Mesenchymal stem cell (in vitro differentiated cells and primary cell): ENCODE measurements around the gene PRKAG2.
A peak's percentile ranks its signal among the peaks of the same experiment; 100 is the strongest.

Source experiments
- DNase-seq: peaks from one replicate; pipeline ENCODE4 v3.0.0-alpha.2; 2013
- H2AFZ ChIP-seq: one replicate; pipeline ENCODE4 v1.6.1; 2013; ENCODE audit warnings: low read depth, mild to moderate bottlenecking, control low read depth, inconsistent platforms, low read length, moderate library complexity
- H2AK5ac ChIP-seq: 2 replicates; pipeline ENCODE4 v1.6.1; 2013; ENCODE audit warnings: low read length, moderate library complexity, mild to moderate bottlenecking, inconsistent platforms; ENCODE audit not compliant: severe bottlenecking
- H2BK120ac ChIP-seq: one replicate; pipeline ENCODE4 v1.6.1; 2013; ENCODE audit warnings: low read depth, mild to moderate bottlenecking, inconsistent platforms, low read length, moderate library complexity
- H2BK12ac ChIP-seq, 2 experiments: one replicate each; pipeline ENCODE4 v1.6.1; 2013; ENCODE audit warnings: inconsistent platforms in 2 of 2, low read length in 2 of 2, mild to moderate bottlenecking in 2 of 2, moderate library complexity in 2 of 2, control low read depth in 1 of 2
- H2BK15ac ChIP-seq: one replicate; pipeline ENCODE4 v1.6.1; 2013; ENCODE audit warnings: mild to moderate bottlenecking, low read depth, inconsistent platforms; ENCODE audit not compliant: poor library complexity, severe bottlenecking
- H2BK5ac ChIP-seq: 2 replicates; pipeline ENCODE4 v1.6.1; 2013; ENCODE audit warnings: low read depth, mild to moderate bottlenecking, low read length, control low read depth, inconsistent platforms; ENCODE audit not compliant: poor library complexity, severe bottlenecking
- H3K14ac ChIP-seq, 2 experiments: one replicate each; pipeline ENCODE4 v1.6.1; 2013; ENCODE audit warnings: inconsistent platforms in 2 of 2, low read length in 2 of 2, control low read depth in 1 of 2, mild to moderate bottlenecking in 1 of 2, moderate library complexity in 1 of 2
- H3K18ac ChIP-seq, 2 experiments: one replicate each; pipeline ENCODE4 v1.6.1; 2013; ENCODE audit warnings: inconsistent platforms in 2 of 2, low read length in 2 of 2, control low read depth in 1 of 2, low read depth in 1 of 2, mild to moderate bottlenecking in 1 of 2
- H3K23ac ChIP-seq, 2 experiments: one replicate each; pipeline ENCODE4 v1.6.1; 2013; ENCODE audit warnings: inconsistent platforms in 2 of 2, low read length in 2 of 2, mild to moderate bottlenecking in 2 of 2, moderate library complexity in 2 of 2, control low read depth in 1 of 2
- H3K27ac ChIP-seq: 2 replicates; pipeline ENCODE4 v1.5.1; 2013; ENCODE audit warnings: mild to moderate bottlenecking, moderate library complexity, low read length, control low read depth, inconsistent platforms; ENCODE audit not compliant: poor library complexity, severe bottlenecking
- H3K27me3 ChIP-seq, 2 experiments: 2 replicates each; pipeline versions ENCODE4 v1.6.1 to v1.7.0; 2013; ENCODE audit warnings: low read length in 2 of 2, mild to moderate bottlenecking in 2 of 2, moderate library complexity in 2 of 2, control low read depth in 1 of 2, inconsistent platforms in 1 of 2; ENCODE audit not compliant: control insufficient read depth in 1 of 2, insufficient read depth in 1 of 2
- H3K36me3 ChIP-seq, 2 experiments: 2 replicates each; pipeline versions ENCODE4 v1.6.1 to v1.7.0; 2013; ENCODE audit warnings: low read length in 2 of 2, control low read depth in 1 of 2, inconsistent platforms in 1 of 2, low read depth in 1 of 2, mild to moderate bottlenecking in 1 of 2; ENCODE audit not compliant: insufficient read depth in 2 of 2, control insufficient read depth in 1 of 2
- H3K4ac ChIP-seq, 2 experiments: one replicate each; pipeline ENCODE4 v1.6.1; 2013; ENCODE audit warnings: inconsistent platforms in 2 of 2, low read length in 2 of 2, mild to moderate bottlenecking in 2 of 2, moderate library complexity in 2 of 2, control low read depth in 1 of 2, low read depth in 1 of 2
- H3K4me1 ChIP-seq: 2 replicates; pipeline ENCODE4 v1.6.1; 2013; ENCODE audit warnings: low read depth, low read length, control low read depth; ENCODE audit not compliant: control insufficient read depth, insufficient read depth
- H3K4me2 ChIP-seq: 2 replicates; pipeline ENCODE4 v1.6.1; 2013; ENCODE audit warnings: low read length, mild to moderate bottlenecking, inconsistent platforms; ENCODE audit not compliant: poor library complexity, severe bottlenecking
- H3K4me3 ChIP-seq, 2 experiments: 2 replicates each; pipeline versions ENCODE4 v1.5.1 to v1.7.0; 2013; ENCODE audit warnings: low read length in 2 of 2, mild to moderate bottlenecking in 2 of 2, control low read depth in 1 of 2, low read depth in 1 of 2; ENCODE audit not compliant: insufficient read depth in 1 of 2
- H3K79me1 ChIP-seq: replicated peaks from 2 replicates; pipeline ENCODE4 v1.6.1; 2013; ENCODE audit warnings: mild to moderate bottlenecking, control low read depth, low read length, inconsistent platforms; ENCODE audit not compliant: poor library complexity, severe bottlenecking
- H3K9ac ChIP-seq: 2 replicates; pipeline ENCODE4 v1.7.0; 2013; ENCODE audit warnings: mild to moderate bottlenecking, low read length, moderate library complexity
- H3K9me3 ChIP-seq: 2 replicates; pipeline ENCODE4 v1.7.0; 2013; ENCODE audit warnings: mild to moderate bottlenecking, low read length; ENCODE audit not compliant: control insufficient read depth
- H4K8ac ChIP-seq: one replicate; pipeline ENCODE4 v1.6.1; 2013; ENCODE audit warnings: inconsistent platforms, mild to moderate bottlenecking, low read length, moderate library complexity
- H4K91ac ChIP-seq: one replicate; pipeline ENCODE4 v1.6.1; 2013; ENCODE audit warnings: mild to moderate bottlenecking, low read length, inconsistent platforms
- WGBS: methylation state at CpG from one replicate; pipeline ENCODE4 v1.1.7; 2013; ENCODE audit warnings: mixed read lengths; 5-methylcytosine and 5-hydroxymethylcytosine counted together

Gene PRKAG2

GRCh38 chr7:151823566-151824372 is 53.1 kb downstream of the PRKAG2 start:
- Histone ChIP-seq H3K27me3 (peaks cover 34 to 47% of the 10 kb centered on the region in 2 experiments), H4K8ac (no peak overlapping the region), H2BK5ac (no peak overlapping the region), H3K4me1 (no peaks in the 10 kb centered on the region), H2AK5ac (no peak overlapping the region), H3K9ac (peak overlapping the region; percentile 46), H3K36me3 (no peaks in the 10 kb centered on the region), H3K14ac (no peak overlapping the region), H3K79me1 (no peaks in the 10 kb centered on the region), H2BK12ac (no peak overlapping the region), H2BK120ac (no peak overlapping the region), H3K23ac (no peak overlapping the region), H3K4me3 (peak overlapping the region in 1 of 2 experiments; percentile 62), H3K9me3 (no peaks in the 10 kb centered on the region), H2AFZ (no peak overlapping the region), H4K91ac (no peak overlapping the region), H3K18ac (no peak overlapping the region), H3K4ac (no peak overlapping the region), H3K27ac (no peak overlapping the region), H3K4me2 (no peak overlapping the region), H2BK15ac (no peak overlapping the region)
- no peak for DNase-seq
- WGBS, result 47% methylated on average over 6 of the region's 8 CpGs

DNA sequence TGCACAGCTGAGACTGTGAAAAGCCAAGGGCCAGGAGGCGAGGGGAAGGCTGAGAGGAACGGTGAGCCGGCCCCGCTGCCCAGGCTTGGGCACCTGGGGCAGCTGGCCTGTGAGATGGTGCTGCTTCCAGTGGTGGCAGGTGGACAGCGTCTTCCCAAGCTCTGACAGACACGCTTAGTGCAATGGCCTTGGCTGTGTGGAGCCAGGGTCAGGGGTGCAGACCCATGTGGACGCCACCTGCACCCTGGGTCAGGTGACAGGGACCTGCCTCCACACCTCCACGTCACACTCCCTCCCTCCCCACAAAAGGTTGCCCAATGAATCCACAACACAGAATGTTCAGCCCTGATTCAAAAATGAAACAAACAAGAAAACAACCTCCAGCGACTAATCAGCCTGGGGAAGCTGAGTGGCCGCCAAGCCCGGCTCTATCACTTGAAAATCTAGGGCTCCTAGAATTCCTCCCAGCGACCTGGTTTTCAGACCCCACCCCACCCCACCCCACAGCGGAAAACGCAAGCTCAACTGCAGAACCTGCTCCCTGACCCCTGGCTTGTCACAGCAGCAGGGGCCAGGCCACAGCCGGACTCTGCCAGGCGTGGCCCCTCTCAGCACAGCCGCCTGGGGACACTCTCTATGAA is 54.3 kb downstream of the PRKAG2 start:
- WGBS, result 66% methylated on average over 13 of the region's 17 CpGs
- Histone ChIP-seq H3K14ac (no peak overlapping the region), H2AK5ac (no peak overlapping the region), H3K18ac (no peak overlapping the region), H2BK120ac (no peak overlapping the region), H3K4me1 (no peaks in the 10 kb centered on the region), H2BK5ac (no peak overlapping the region), H3K4me3 (no peak overlapping the region), H2BK15ac (no peak overlapping the region), H3K4me2 (no peak overlapping the region), H4K91ac (no peak overlapping the region), H3K9ac (no peak overlapping the region), H3K27me3 (peaks cover 29 to 46% of the 10 kb centered on the region in 2 experiments), H2BK12ac (no peak overlapping the region), H3K23ac (no peak overlapping the region), H3K9me3 (no peaks in the 10 kb centered on the region), H2AFZ (no peak overlapping the region), H3K27ac (no peak overlapping the region), H3K36me3 (no peaks in the 10 kb centered on the region), H3K4ac (peak overlapping the region in 1 of 2 experiments; percentile 35), H4K8ac (no peak overlapping the region), H3K79me1 (no peaks in the 10 kb centered on the region)
- no peak for DNase-seq

- Histone ChIP-seq H2AFZ (no peak overlapping the region), H3K36me3 (no peaks in the 10 kb centered on the region), H3K27ac (no peak overlapping the region), H3K4me2 (no peak overlapping the region), H3K27me3 (peaks cover 33 to 52% of the 10 kb centered on the region in 2 experiments), H2BK5ac (no peak overlapping the region), H3K79me1 (no peaks in the 10 kb centered on the region), H4K8ac (no peak overlapping the region), H3K9me3 (no peaks in the 10 kb centered on the region), H2BK15ac (no peak overlapping the region), H2AK5ac (no peak overlapping the region), H3K18ac (no peak overlapping the region), H3K14ac (no peak overlapping the region), H3K9ac (no peak overlapping the region), H2BK12ac (no peak overlapping the region), H3K23ac (no peak overlapping the region), H3K4ac (peak overlapping the region in 1 of 2 experiments; percentile 35), H3K4me3 (no peak overlapping the region), H3K4me1 (no peaks in the 10 kb centered on the region), H2BK120ac (no peak overlapping the region), H4K91ac (no peak overlapping the region)
- 93% methylated on average over 20 of the region's 20 CpGs for WGBS
- no peak for DNase-seq
Measured at GRCh38 chr7:151821806-151822540, 54.9 kb downstream of the PRKAG2 start.

- Histone ChIP-seq H4K8ac (no peak overlapping the region), H3K4ac (no peak overlapping the region), H3K36me3 (no peaks in the 10 kb centered on the region), H3K4me3 (no peak overlapping the region), H3K4me1 (no peaks in the 10 kb centered on the region), H3K4me2 (no peak overlapping the region), H2BK120ac (no peak overlapping the region), H3K23ac (no peak overlapping the region), H3K27ac (no peak overlapping the region), H3K18ac (no peak overlapping the region), H3K9ac (no peak overlapping the region), H3K9me3 (no peaks in the 10 kb centered on the region), H2BK12ac (no peak overlapping the region), H2BK15ac (no peak overlapping the region), H3K79me1 (no peaks in the 10 kb centered on the region), H3K14ac (no peak overlapping the region), H2AK5ac (no peak overlapping the region), H2AFZ (no peak overlapping the region), H2BK5ac (no peak overlapping the region), H4K91ac (no peak overlapping the region), H3K27me3 (peaks cover 40 to 48% of the 10 kb centered on the region in 2 experiments)
- no peak for DNase-seq
- WGBS, result 86% methylated on average over 4 of the region's 4 CpGs
Measured at GRCh38 chr7:151821226-151821625, 55.7 kb downstream of the PRKAG2 start.
